ENCODE results near the gene PYGL. TPM values are rescaled to one million over a fixed set of nuclear protein-coding genes. Genes with fewer than 3 reads are reported as not detected.
"Not testable (repeated sequence)": the region's sequence is repeated elsewhere in the genome, so short reads cannot be mapped to it uniquely, and the experiment has no call there.

Gene PYGL
- total and polyA plus RNA-seq, 3 donors from 2014 or later, result 12.7 to 16.5 (median 14.3) TPM

GRCh38 chr14:50906326-50907065 lies 37.8 kb downstream of the PYGL start:
- WGBS, 2 donors, result 62 to 75% methylated on average over 5 of the region's 5 CpGs
- intact Hi-C loops (cut with DNase I; ENCODE audit: low total_unique reads), result no loop called here
- Histone ChIP-seq H3K27ac (no peak overlapping the region), H3K27me3 (no peaks in the 10 kb centered on the region), H3K36me3 (ENCODE audit: low read depth, missing control alignments) (no peaks in the 10 kb centered on the region), H3K4me1 (no peaks in the 10 kb centered on the region), H3K4me3 (no peak overlapping the region), H3K9me3 (no peaks in the 10 kb centered on the region)
- DNase-seq, result no peak
- TF ChIP-seq CTCF (IDR thresholded peaks at IDR 0.05) (no peak), POLR2A (IDR thresholded peaks at IDR 0.05) (no peak)

GRCh38 chr14:50904719-50905118 lies 39.6 kb downstream of the PYGL start:
- H3K9me3 ChIP-seq, result no peaks in the 10 kb centered on the region
- H3K36me3 ChIP-seq (ENCODE audit: low read depth, missing control alignments), result no peaks in the 10 kb centered on the region
- intact Hi-C loops (cut with DNase I; ENCODE audit: low total_unique reads), result no loop called here
- no peak overlapping the region for H3K4me3 ChIP-seq
- TF ChIP-seq POLR2A (IDR thresholded peaks at IDR 0.05) (no peak), CTCF (IDR thresholded peaks at IDR 0.05) (no peak)
- H3K27ac ChIP-seq, result no peak overlapping the region
- H3K4me1 ChIP-seq, result no peaks in the 10 kb centered on the region
- no peak for DNase-seq
- no peaks in the 10 kb centered on the region for H3K27me3 ChIP-seq

DNA sequence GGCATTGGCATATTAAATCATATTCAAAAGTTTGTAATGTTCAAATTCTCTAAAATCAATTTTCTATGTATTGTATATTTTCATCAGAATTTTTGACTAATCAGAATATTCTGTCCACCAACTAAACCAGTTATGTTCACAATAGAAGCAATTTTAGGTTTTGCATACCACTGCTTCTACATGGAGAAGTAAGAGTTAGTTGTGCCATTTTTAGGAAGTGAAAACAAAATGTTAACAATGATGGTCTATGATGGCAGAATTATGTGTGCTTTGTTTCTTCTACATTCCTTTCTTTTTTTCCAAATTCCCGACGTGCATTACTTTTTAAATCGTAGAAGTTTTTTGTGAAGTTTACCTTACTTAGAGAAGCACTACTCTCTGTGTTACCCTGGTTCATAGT lies 42.9 kb downstream of the PYGL start:
- intact Hi-C loops (cut with DNase I; ENCODE audit: low total_unique reads), result no loop called here
- H3K27ac ChIP-seq, result no peak overlapping the region
- TF ChIP-seq CTCF (IDR thresholded peaks at IDR 0.05) (no peak), POLR2A (IDR thresholded peaks at IDR 0.05) (no peak)
- no peaks in the 10 kb centered on the region for H3K36me3 ChIP-seq (ENCODE audit: low read depth, missing control alignments)
- 91 to 94% methylated on average over 3 of the region's 3 CpGs for WGBS, 2 donors
- no peak for DNase-seq
- no peaks in the 10 kb centered on the region for H3K9me3 ChIP-seq
- H3K27me3 ChIP-seq, result no peaks in the 10 kb centered on the region
- no peak overlapping the region for H3K4me3 ChIP-seq
- no peaks in the 10 kb centered on the region for H3K4me1 ChIP-seq

GRCh38 chr14:50897658-50898175 lies 46.6 kb downstream of the PYGL start:
- no peaks in the 10 kb centered on the region for H3K4me1 ChIP-seq
- TF ChIP-seq CTCF (IDR thresholded peaks at IDR 0.05), result no peak
- DNase-seq, result no peak
- no peak overlapping the region for H3K27ac ChIP-seq
- H3K4me3 ChIP-seq, result no peak overlapping the region
- 89 to 96% methylated on average over 6 of the region's 6 CpGs for WGBS, 2 donors
- intact Hi-C loops (cut with DNase I; ENCODE audit: low total_unique reads), result no loop called here
- H3K9me3 ChIP-seq, result no peaks in the 10 kb centered on the region
- H3K36me3 ChIP-seq (ENCODE audit: low read depth, missing control alignments), result no peaks in the 10 kb centered on the region
- H3K27me3 ChIP-seq, result no peaks in the 10 kb centered on the region

DNA sequence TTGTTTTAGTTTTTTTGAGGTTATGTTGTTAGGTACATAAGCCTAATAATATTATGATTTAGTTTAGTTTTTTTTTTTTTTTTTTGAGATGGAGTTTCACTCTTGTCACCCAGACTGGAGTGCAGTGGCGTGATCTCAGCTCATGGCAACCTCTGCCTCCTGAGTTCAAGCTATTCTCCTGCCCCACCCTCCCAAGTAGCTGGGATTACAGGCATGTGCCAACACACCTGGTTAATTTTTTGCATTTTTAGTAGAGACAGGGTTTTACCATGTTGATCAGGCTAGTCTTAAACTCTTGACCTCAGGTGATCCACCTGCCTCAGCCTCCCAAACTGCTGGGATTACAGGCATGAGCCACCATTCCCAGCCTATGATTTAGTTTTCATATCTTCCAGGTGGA lies 47.3 kb downstream of the PYGL start:
- intact Hi-C loops (cut with DNase I; ENCODE audit: low total_unique reads), result not testable (repeated sequence)
- WGBS, 2 donors, result 90 to 94% methylated on average over 1 of the region's 1 CpG

GRCh38 chr14:50896421-50896820 lies 47.9 kb downstream of the PYGL start:
- H3K36me3 ChIP-seq (ENCODE audit: low read depth, missing control alignments); DNase-seq; H3K9me3 ChIP-seq; intact Hi-C loops (cut with DNase I; ENCODE audit: low total_unique reads); H3K27ac ChIP-seq; H3K4me3 ChIP-seq; H3K27me3 ChIP-seq; H3K4me1 ChIP-seq: not testable (repeated sequence)
- WGBS, 2 donors, result 93 to 95% methylated on average over 3 to 7 of the region's 7 CpGs

More for the DNA sequence above, 47.3 kb downstream of the PYGL start:
- H3K4me1 ChIP-seq; H3K36me3 ChIP-seq (ENCODE audit: low read depth, missing control alignments); H3K27ac ChIP-seq; H3K27me3 ChIP-seq; H3K4me3 ChIP-seq; H3K9me3 ChIP-seq; DNase-seq: not testable (repeated sequence)
